GM23248 (cell line): ENCODE measurements around the gene FAM168A.

Experiments used
- EZH2 ChIP-seq: fragments of 200-600 bp; sonication (generic); IDR thresholded peaks from 2 replicates; pipeline ENCODE4 v1.6.1; 2018; ENCODE audit warnings: antibody characterized with exemption, mild to moderate bottlenecking; ENCODE audit not compliant: insufficient read depth, poor library complexity, severe bottlenecking
- EZH2phosphoT487 ChIP-seq: fragments of 200-600 bp; sonication (generic); IDR thresholded peaks from 2 replicates; pipeline ENCODE4 v1.6.1; 2018; ENCODE audit warnings: antibody characterized with exemption, moderate library complexity, mild to moderate bottlenecking, low read depth; ENCODE audit not compliant: insufficient read depth

DNA sequence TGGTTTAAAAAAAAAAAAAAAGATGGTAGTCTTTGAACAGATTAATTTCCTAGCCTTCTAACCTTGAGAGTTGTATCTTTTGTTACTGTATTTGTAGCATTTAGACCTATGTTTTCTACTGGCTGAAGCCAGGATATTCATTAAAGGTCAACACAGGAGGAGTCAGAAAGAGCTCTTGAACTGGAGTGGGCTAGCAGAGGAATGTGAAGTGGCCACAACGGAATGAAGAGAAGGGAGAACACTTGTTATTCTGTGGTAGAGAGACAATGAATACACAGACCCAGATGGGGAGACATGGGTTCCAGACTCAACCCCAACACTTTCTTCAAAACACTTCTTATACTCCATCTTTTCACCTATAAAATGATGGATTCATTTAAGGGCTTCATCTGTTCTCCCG, 133.6 kb downstream of the FAM168A start:
- no peak for TF ChIP-seq EZH2
- TF ChIP-seq EZH2phosphoT487, result no peak
